SH-SY5Y (cell line): ENCODE results near the gene TSPYL6.

Experiments
- GATA2 ChIP-seq: IDR thresholded peaks from 2 replicates; pipeline ENCODE4 v1.6.1; 2011; ENCODE audit warnings: mild to moderate bottlenecking, low read depth, low read length
- GATA3 ChIP-seq: IDR thresholded peaks from 2 replicates; pipeline ENCODE4 v1.6.1; 2011; ENCODE audit warnings: low read depth, mild to moderate bottlenecking, low read length, moderate library complexity

GRCh38 chr2:54249629-54250028 is 6.4 kb downstream of the TSPYL6 start:
- no peak for TF ChIP-seq GATA2
- no peak for TF ChIP-seq GATA3
